Skeletal muscle tissue (tissue), 1 donor: Measurements from ENCODE around the gene OR52N2. TPM values are rescaled to one million over a fixed set of nuclear protein-coding genes. Genes with fewer than 3 reads are reported as not detected.

Source experiments
- total RNA-seq: library from RNA; depleted of rRNA; stranded (reverse); fragments of >200 nt; gene quantifications from one replicate; pipeline ENCODE4 v1.2.3, GENCODE V29; 2014

The OR52N2 gene
- total RNA-seq, 1 donor from 2014 or later, result not detected

Other genes starting within 250 kb of the OR52N2 start
- not detected for gene OR52B6, start 228.0 kb upstream of the OR52N2 start, total RNA-seq
- gene TRIM6, start 212.3 kb upstream of the OR52N2 start, total RNA-seq, result 1.6 TPM
- gene TRIM34, start 183.9 kb upstream of the OR52N2 start, total RNA-seq, result 6.8 TPM
- gene TRIM5, start 123.8 kb upstream of the OR52N2 start, total RNA-seq, result 12.5 TPM
- gene TRIM22, start 119.1 kb upstream of the OR52N2 start, total RNA-seq, result 13.0 TPM
- gene OR56B1, start 72.5 kb upstream of the OR52N2 start, total RNA-seq, result not detected
- gene OR52N4, start 54.7 kb upstream of the OR52N2 start, total RNA-seq, result not detected
- gene OR52N5, start 25.6 kb upstream of the OR52N2 start, total RNA-seq, result not detected
- gene OR52N1, start 17.7 kb upstream of the OR52N2 start, total RNA-seq, result not detected
- not detected for gene OR52E6, start 33.0 kb downstream of the OR52N2 start, total RNA-seq
- not detected for gene OR52E8, start 48.8 kb downstream of the OR52N2 start, total RNA-seq
- gene OR52E4, start 71.7 kb downstream of the OR52N2 start, total RNA-seq, result not detected
- not detected for gene OR52E5, start 84.3 kb downstream of the OR52N2 start, total RNA-seq
- not detected for gene OR56A3, start 133.3 kb downstream of the OR52N2 start, total RNA-seq
- not detected for gene OR56A5, start 159.6 kb downstream of the OR52N2 start, total RNA-seq
- not detected for gene OR52L1, start 178.1 kb downstream of the OR52N2 start, total RNA-seq
- gene OR56A4, start 198.0 kb downstream of the OR52N2 start, total RNA-seq, result not detected
- under 0.01 TPM for gene OR56A1, start 221.8 kb downstream of the OR52N2 start, total RNA-seq